Pancreas (tissue), 10 donors: ENCODE results near the gene ANKS1A. TPM values are rescaled to one million over a fixed set of nuclear protein-coding genes. Genes with fewer than 3 reads are reported as not detected.
"Not testable (repeated sequence)": the region's sequence is repeated elsewhere in the genome, so short reads cannot be mapped to it uniquely, and the experiment has no call there.

Source experiments
- ATAC-seq, 4 donors: fragments of 200-7000 bp; cut with Tn5 transposase; one replicate each; pipeline versions ENCODE4 v1.8.0 to v1.9.1; 2020; ENCODE audit warnings: mild to moderate bottlenecking in 4 of 4, moderate library complexity in 4 of 4
- DNase-seq, 6 donors: peaks; one replicate each; pipeline ENCODE4 v3.0.0-alpha.2; 2020
- FAIRE-seq: peaks from 2 replicates; lab custom pipeline; 2012; peaks lifted over from hg19 to GRCh38; lab: Jason Lieb, UNC
- H3K27ac ChIP-seq, 4 donors: fragments of 200-600 bp; sonication (generic); 1 replicate in 3 of 4; 2 replicates in 1 of 4; pipeline versions ENCODE4 v1.5.0 to v1.8.0; 2020
- H3K27me3 ChIP-seq, 4 donors: fragments of 200-600 bp; one replicate each; pipeline ENCODE4 v1.8.0; 2021
- H3K36me3 ChIP-seq, 3 donors: fragments of 200-600 bp; sonication (generic) in 1 of 3; one replicate each; pipeline versions ENCODE4 v1.5.0 to v1.8.0; 2020 to 2021
- H3K4me1 ChIP-seq, 3 donors: fragments of 200-600 bp; one replicate each; pipeline ENCODE4 v1.8.0; 2021
- H3K4me3 ChIP-seq, 4 donors: fragments of 200-600 bp; sonication (generic) in 2 of 4; one replicate each; pipeline versions ENCODE4 v1.5.0 to v1.8.0; 2020 to 2021
- H3K9me3 ChIP-seq, 4 donors: fragments of 200-600 bp; one replicate each; pipeline ENCODE4 v1.8.0; 2021
- CTCF ChIP-seq, 4 donors: fragments of 200-600 bp; sonication (generic) in 3 of 4; IDR thresholded peaks; one replicate each; pipeline versions ENCODE4 v1.5.0 to v1.8.0; 2021; ENCODE audit warnings: antibody characterized with exemption in 4 of 4
- WGBS, 2 donors: extraction: QIAGEN DNeasy Blood & Tissue Kit; methylation state at CpG; one replicate each; pipeline ENCODE4 v1.1.7; 2013; 5-methylcytosine and 5-hydroxymethylcytosine counted together
- intact Hi-C, 3 donors: fragments of 100-400 bp; cut with DNase I; formaldehyde crosslinking; loops; one replicate each; pipeline versions ENCODE4 v1.11.1 to v1.14.2; 2022
- polyA plus RNA-seq, 2 donors: library from polyadenylated mRNA; stranded (reverse); fragments of 200-250 nt; gene quantifications; one replicate each; pipeline ENCODE4 v1.2.3, GENCODE V29; 2013
- total RNA-seq, 6 donors: library from RNA; stranded (reverse); fragmentation: NEBNext Ultra II Directional in 4 of 6; extraction: Animal tissue kit (Norgen Biotek cat#: 25700) in 4 of 6; gene quantifications; one replicate each; pipeline versions ENCODE4 v1.2.1 to v1.2.4, GENCODE V29; 2021 to 2023
- donor health status: healthy with polysubstance abuse.
- donor health status: DM: no; HTN: no; CAD: no; lungs with moderate emphysema.
- donor health status: DM: no; HTN: no; CAD: no.
- donor health status: control.
- donor health status: control.
- donor health status: Bipolar disorder and iron deficiency.
- donor health status: DM: yes; HTN: yes; CAD: no.
- donor health status: DM: no; HTN: no; CAD: no.
- donor health status: DM: no; HTN: no; CAD: no.
- donor health status: DM: yes; HTN: yes; CAD: no.

Gene ANKS1A, protein sequence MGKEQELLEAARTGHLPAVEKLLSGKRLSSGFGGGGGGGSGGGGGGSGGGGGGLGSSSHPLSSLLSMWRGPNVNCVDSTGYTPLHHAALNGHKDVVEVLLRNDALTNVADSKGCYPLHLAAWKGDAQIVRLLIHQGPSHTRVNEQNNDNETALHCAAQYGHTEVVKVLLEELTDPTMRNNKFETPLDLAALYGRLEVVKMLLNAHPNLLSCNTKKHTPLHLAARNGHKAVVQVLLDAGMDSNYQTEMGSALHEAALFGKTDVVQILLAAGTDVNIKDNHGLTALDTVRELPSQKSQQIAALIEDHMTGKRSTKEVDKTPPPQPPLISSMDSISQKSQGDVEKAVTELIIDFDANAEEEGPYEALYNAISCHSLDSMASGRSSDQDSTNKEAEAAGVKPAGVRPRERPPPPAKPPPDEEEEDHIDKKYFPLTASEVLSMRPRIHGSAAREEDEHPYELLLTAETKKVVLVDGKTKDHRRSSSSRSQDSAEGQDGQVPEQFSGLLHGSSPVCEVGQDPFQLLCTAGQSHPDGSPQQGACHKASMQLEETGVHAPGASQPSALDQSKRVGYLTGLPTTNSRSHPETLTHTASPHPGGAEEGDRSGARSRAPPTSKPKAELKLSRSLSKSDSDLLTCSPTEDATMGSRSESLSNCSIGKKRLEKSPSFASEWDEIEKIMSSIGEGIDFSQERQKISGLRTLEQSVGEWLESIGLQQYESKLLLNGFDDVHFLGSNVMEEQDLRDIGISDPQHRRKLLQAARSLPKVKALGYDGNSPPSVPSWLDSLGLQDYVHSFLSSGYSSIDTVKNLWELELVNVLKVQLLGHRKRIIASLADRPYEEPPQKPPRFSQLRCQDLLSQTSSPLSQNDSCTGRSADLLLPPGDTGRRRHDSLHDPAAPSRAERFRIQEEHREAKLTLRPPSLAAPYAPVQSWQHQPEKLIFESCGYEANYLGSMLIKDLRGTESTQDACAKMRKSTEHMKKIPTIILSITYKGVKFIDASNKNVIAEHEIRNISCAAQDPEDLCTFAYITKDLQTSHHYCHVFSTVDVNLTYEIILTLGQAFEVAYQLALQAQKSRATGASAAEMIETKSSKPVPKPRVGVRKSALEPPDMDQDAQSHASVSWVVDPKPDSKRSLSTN
- total RNA-seq (10 to 100 TPM in 2 of 6 donors, 1 to 10 TPM in 4; 7.1 to 16.7 (median 9.0) TPM), polyA plus RNA-seq (1 to 10 TPM; 6.1 to 7.0 TPM)

GRCh38 chr6:34888874-34889555 lies at the start of gene ANKS1A:
Gene ANKS1A (plus strand): TSS chr6:34889255. CDS start chr6:34889403, 148 bp downstream.
- intact Hi-C loops = no loop called here
- Histone ChIP-seq H3K27ac (peak within 1 kb of the TSS; percentile 54 to 86 (median 80)), H3K9me3 (no peaks in the 10 kb centered on the region), H3K27me3 (no peaks in the 10 kb centered on the region), H3K4me3 (peak within 1 kb of the TSS; percentile 56 to 94 (median 72)), H3K4me1 (peaks cover 3 to 24% (median 5%) of the 10 kb centered on the region in 3 donors), H3K36me3 (no peaks in the 10 kb centered on the region)
- WGBS, 2 donors = 0% methylated on average over 38 to 60 of the region's 60 CpGs
- FAIRE-seq (no peak), ATAC-seq (peak; percentile 93 to 95 (median 94)), DNase-seq (peak; percentile 88 to 97 (median 92))
- TF ChIP-seq CTCF (IDR thresholded peaks at IDR 0.05) = no peak

DNA sequence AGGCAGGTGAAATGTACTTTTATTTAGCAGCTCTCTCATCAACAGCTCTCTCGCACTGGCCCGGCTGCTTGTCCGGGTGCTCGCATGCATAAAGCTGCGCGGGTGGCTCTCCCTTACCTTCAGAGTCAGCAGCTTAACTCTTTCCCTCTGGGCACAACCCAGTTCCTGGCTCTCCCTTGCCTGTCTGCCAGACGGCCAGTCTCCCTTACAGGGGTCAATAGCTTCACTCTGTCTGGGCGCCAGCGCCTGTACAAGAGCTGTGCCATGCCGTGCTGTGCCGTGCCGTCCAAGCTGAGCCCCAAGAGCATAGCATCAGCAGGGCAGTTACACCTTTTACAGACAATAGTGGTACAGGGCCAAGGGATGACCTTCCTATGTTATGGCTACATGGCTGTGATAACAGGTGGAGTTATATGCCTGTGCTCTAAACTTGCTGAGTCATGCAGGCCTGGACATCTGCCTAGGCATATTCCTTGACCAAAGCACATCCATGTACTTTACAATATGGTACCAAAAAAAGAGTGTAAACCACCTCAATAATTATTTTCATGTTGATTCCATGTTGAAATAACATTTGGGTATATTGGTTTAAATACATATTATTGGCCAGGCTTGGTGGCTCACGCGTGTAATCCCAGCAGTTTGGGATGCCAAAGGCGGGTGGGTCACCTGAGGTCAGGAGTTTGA lies 49.2 kb upstream of the ANKS1A start:
- no peak for DNase-seq
- TF ChIP-seq CTCF (IDR thresholded peaks at IDR 0.05) = no peak
- 95 to 97% methylated on average over 15 of the region's 15 CpGs for WGBS, 2 donors
- ATAC-seq = no peak
- Histone ChIP-seq H3K36me3 (peaks cover 6 to 35% (median 13%) of the 10 kb centered on the region in 3 donors), H3K27me3 (no peaks in the 10 kb centered on the region), H3K27ac (no peak overlapping the region), H3K4me3 (no peak overlapping the region), H3K4me1 (no peaks in the 10 kb centered on the region), H3K9me3 (no peaks in the 10 kb centered on the region)
- no peak for FAIRE-seq
- intact Hi-C loops = no loop called here

DNA sequence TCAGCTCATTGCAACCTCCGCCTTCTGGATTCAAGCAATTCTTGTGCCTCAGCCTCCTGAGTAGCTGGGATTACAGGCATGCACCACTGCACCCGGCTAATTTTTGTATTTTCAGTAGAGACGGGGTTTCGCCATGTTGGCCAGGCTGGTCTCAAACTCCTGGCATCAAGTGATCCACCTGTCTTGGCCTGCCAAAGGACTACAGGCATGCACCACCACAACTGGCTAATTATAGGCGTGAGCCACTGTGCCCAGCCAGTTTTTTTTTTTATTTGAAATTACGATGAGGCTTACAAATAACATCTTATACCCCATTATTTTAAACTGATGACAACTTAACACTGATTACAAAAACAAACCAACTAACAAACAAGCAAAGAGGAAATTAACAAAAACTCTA lies 40.0 kb upstream of the ANKS1A start:
- FAIRE-seq, H3K9me3 ChIP-seq, H3K27ac ChIP-seq, ATAC-seq, H3K4me1 ChIP-seq, H3K4me3 ChIP-seq, DNase-seq, H3K36me3 ChIP-seq, H3K27me3 ChIP-seq, intact Hi-C loops: not testable (repeated sequence)
- WGBS, 2 donors = 88 to 91% methylated on average over 6 of the region's 6 CpGs

DNA sequence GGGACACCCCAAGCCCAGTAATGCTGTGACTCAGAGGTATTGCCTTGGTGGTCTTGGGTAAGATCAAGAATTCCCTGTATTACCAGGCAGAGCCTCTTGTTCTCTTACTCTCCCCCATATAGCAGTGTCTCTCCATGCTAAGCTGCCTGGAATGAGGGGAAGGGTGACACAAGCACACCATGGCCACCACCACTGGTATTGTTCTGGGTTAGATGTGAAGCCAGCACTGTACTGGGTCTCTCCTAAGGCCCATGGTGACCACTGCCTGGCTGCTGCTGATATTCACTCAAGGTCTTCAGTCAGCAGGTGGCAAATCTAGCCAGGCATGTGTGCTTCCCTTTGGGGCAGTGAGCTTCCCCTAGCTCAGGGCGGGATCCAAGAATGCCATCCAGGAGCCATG lies 37.7 kb upstream of the ANKS1A start:
- Histone ChIP-seq H3K36me3 (peaks cover 0 to 12% (median 5%) of the 10 kb centered on the region in 3 donors), H3K9me3 (no peaks in the 10 kb centered on the region), H3K27ac (no peak overlapping the region), H3K27me3 (no peaks in the 10 kb centered on the region), H3K4me1 (no peaks in the 10 kb centered on the region), H3K4me3 (no peak overlapping the region)
- WGBS, 2 donors = 98 to 100% methylated on average over 1 of the region's 1 CpG
- DNase-seq (no peak), ATAC-seq (no peak), FAIRE-seq (no peak)
- intact Hi-C loops = no loop called here
- no peak for TF ChIP-seq CTCF (IDR thresholded peaks at IDR 0.05)
